GM12878 (cell line): ENCODE measurements around the gene GRIN2D. TPM values are rescaled to one million over a fixed set of nuclear protein-coding genes. Genes with fewer than 3 reads are reported as not detected.

Experiments
- ATAC-seq: fragments of 200-7000 bp; cut with Tn5 transposase; 3 replicates; pipeline ENCODE4 v1.9.1; 2020; ENCODE audit warnings: mild to moderate bottlenecking, moderate library complexity
- BruUV-seq: library from RNA; stranded (reverse); fragments of 400-500 nt; replicated peaks from 2 replicates; lab custom pipeline; 2021; lab: Mats Ljungman, UMichigan
- CTCF ChIA-PET: fragments of 300-600 bp; sonication (Branson Sonifier 250); formaldehyde crosslinking; extraction: SDS; loops from one replicate; lab custom pipeline; 2021; ENCODE audit warnings: inconsistent platforms; lab: Yijun Ruan, JAX
- POLR2A ChIA-PET: fragments of 350-600 bp; formaldehyde crosslinking; extraction: SDS; loops from one replicate; lab custom pipeline; 2021; ENCODE audit warnings: inconsistent platforms; lab: Charles Lee
- RAD21 ChIA-PET: fragments of 300-600 bp; sonication (Branson Sonifier 250); formaldehyde crosslinking; loops from one replicate; lab custom pipeline; 2023; ENCODE audit warnings: antibody characterized with exemption; ENCODE audit not compliant: unreplicated experiment; lab: Charles Lee
- SMC1A ChIA-PET: fragments of 300-600 bp; sonication (Branson Sonifier 250); formaldehyde crosslinking; loops from one replicate; lab custom pipeline; 2023; ENCODE audit not compliant: unreplicated experiment, uncharacterized antibody; lab: Charles Lee
- DNase-seq: peaks from one replicate; pipeline ENCODE4 v3.0.0-alpha.2; 2011; ENCODE audit warnings: low read depth, low spot score
- FAIRE-seq: peaks from 3 replicates; lab custom pipeline; 2011; peaks lifted over from hg19 to GRCh38; lab: Jason Lieb, UNC
- H2AFZ ChIP-seq: 2 replicates; pipeline ENCODE4 v1.6.0; 2011; ENCODE audit warnings: low read depth, low read length, control low read depth; ENCODE audit not compliant: control insufficient read depth
- H3K27ac ChIP-seq: 2 replicates; pipeline ENCODE4 v1.5.1; 2011; ENCODE audit warnings: control low read depth; ENCODE audit not compliant: control insufficient read depth, insufficient read depth
- H3K27me3 ChIP-seq, 2 experiments: replicated peaks in 1 of 2; 2 replicates each; pipeline versions ENCODE4 v1.6.0 to v1.6.1; 2011; ENCODE audit warnings: low read length in 1 of 2; ENCODE audit not compliant: control insufficient read depth in 2 of 2, insufficient read depth in 2 of 2
- H3K36me3 ChIP-seq, 2 experiments: 2 replicates each; pipeline ENCODE4 v1.5.1; 2011; ENCODE audit warnings: low read length in 1 of 2; ENCODE audit not compliant: control insufficient read depth in 2 of 2, insufficient read depth in 2 of 2
- H3K4me1 ChIP-seq: 2 replicates; pipeline ENCODE4 v1.6.1; 2011; ENCODE audit warnings: mild to moderate bottlenecking, low read length, moderate library complexity, mixed read lengths; ENCODE audit not compliant: control insufficient read depth, insufficient read depth
- H3K4me2 ChIP-seq: 2 replicates; pipeline ENCODE4 v1.6.0; 2011; ENCODE audit warnings: control low read depth; ENCODE audit not compliant: control insufficient read depth, insufficient read depth
- H3K4me3 ChIP-seq: fragments of 200-600 bp; sonication (generic); 2 replicates; pipeline ENCODE4 v1.5.1; 2016
- H3K79me2 ChIP-seq: 2 replicates; pipeline ENCODE4 v1.6.0; 2011; ENCODE audit warnings: low read length; ENCODE audit not compliant: control insufficient read depth, insufficient read depth
- H3K9ac ChIP-seq: 2 replicates; pipeline ENCODE4 v1.8.0; 2011; ENCODE audit warnings: low read length, control low read depth, mixed read lengths; ENCODE audit not compliant: control insufficient read depth, insufficient read depth
- H3K9me3 ChIP-seq: replicated peaks from 3 replicates; pipeline ENCODE4 v1.5.1; 2011; ENCODE audit warnings: mild to moderate bottlenecking, low read length; ENCODE audit not compliant: control insufficient read depth, insufficient read depth
- H4K20me1 ChIP-seq: 2 replicates; pipeline ENCODE4 v1.6.0; 2011; ENCODE audit not compliant: control insufficient read depth, insufficient read depth
- BRCA1 ChIP-seq: IDR thresholded peaks from 2 replicates; pipeline ENCODE4 v1.6.1; 2011; ENCODE audit warnings: low read depth, low read length, improper control_type of control experiment
- CTCF ChIP-seq, 3 experiments: IDR thresholded peaks in 2 of 3; conservative IDR thresholded peaks in 1 of 3; 2 replicates each; pipeline ENCODE4 v1.5.1; 2011; ENCODE audit warnings: low read depth in 3 of 3, low read length in 3 of 3, mild to moderate bottlenecking in 3 of 3, control low read depth in 2 of 3, moderate library complexity in 2 of 3, inconsistent platforms in 1 of 3, mixed read lengths in 1 of 3; ENCODE audit not compliant: control insufficient read depth in 2 of 3, insufficient read depth in 1 of 3; ENCODE audit errors: extremely low read depth in 1 of 3
- IKZF2 ChIP-seq, 2 experiments: fragments of 450-650 bp; IDR thresholded peaks; 2 replicates each; pipeline ENCODE4 v1.6.1; 2017; ENCODE audit warnings: mild to moderate bottlenecking in 2 of 2, moderate library complexity in 2 of 2
- MEF2B ChIP-seq: fragments of 450-650 bp; IDR thresholded peaks from 2 replicates; pipeline ENCODE4 v1.6.1; 2018; ENCODE audit warnings: mild to moderate bottlenecking, moderate library complexity; ENCODE audit not compliant: partially characterized antibody, poor library complexity, severe bottlenecking
- PAX5 ChIP-seq: IDR thresholded peaks from 2 replicates; pipeline ENCODE4 v1.6.1; 2011; ENCODE audit warnings: low read depth, low read length, borderline replicate concordance
- PBX3 ChIP-seq: IDR thresholded peaks from 2 replicates; pipeline ENCODE4 v1.6.1; 2011; ENCODE audit warnings: mild to moderate bottlenecking, low read depth, low read length, moderate library complexity; ENCODE audit not compliant: insufficient replicate concordance
- RUNX3 ChIP-seq: IDR thresholded peaks from 2 replicates; pipeline ENCODE4 v1.6.1; 2012; ENCODE audit warnings: low read length, inconsistent platforms
- SREBF1 ChIP-seq: IDR thresholded peaks from 2 replicates; pipeline ENCODE4 v1.6.1; 2012; ENCODE audit warnings: mild to moderate bottlenecking, low read length
- USF2 ChIP-seq: IDR thresholded peaks from 2 replicates; pipeline ENCODE4 v1.6.1; 2011; ENCODE audit warnings: low read depth, low read length, improper control_type of control experiment, borderline replicate concordance
- ZSCAN29 ChIP-seq: fragments of 450-650 bp; IDR thresholded peaks from 2 replicates; pipeline ENCODE4 v1.6.1; 2017; ENCODE audit warnings: mild to moderate bottlenecking, moderate library complexity
- WGBS: methylation state at CpG from one replicate; pipeline ENCODE4 v1.1.6; 2016; ENCODE audit warnings: low lambda C conversion rate; ENCODE audit not compliant: insufficient replicate concordance, insufficient coverage; ENCODE audit errors: missing lambda C conversion rate; 5-methylcytosine and 5-hydroxymethylcytosine counted together
- in situ Hi-C: fragments of 300-500 bp; cut with MboI; formaldehyde crosslinking; loops from 9 replicates; pipeline ENCODE4 v1.14.3; 2018; ENCODE audit warnings: mixed read lengths
- intact Hi-C: fragments of 100-400 bp; cut with micrococcal nuclease; formaldehyde crosslinking; loops from one replicate; pipeline ENCODE4 v1.14.2; 2022; ENCODE audit not compliant: unreplicated experiment
- polyA plus RNA-seq, 11 experiments: library from polyadenylated mRNA; depleted of rRNA in 4 of 11; unstranded in 6 of 11; stranded (reverse) in 5 of 11; fragments of >200 nt; fragmentation: Nextera tagmentation in 4 of 11; fragmentation: Illumina TruSeq in 1 of 11; extraction: Ambion mirVana in 4 of 11; extraction: Trizol in 1 of 11; gene quantifications; 1 replicate in 1 of 11; 2 replicates in 10 of 11; pipeline versions ENCODE4 v1.2.1 to v1.2.3, GENCODE V29; 2011 to 2016; ENCODE audit warnings: inconsistent platforms in 2 of 11, missing spikeins in 2 of 11, low read depth in 1 of 11
- total RNA-seq, 4 experiments: library from RNA; depleted of rRNA in 3 of 4; stranded (reverse); fragments of >200 nt in 3 of 4; fragmentation: Illumina TruSeq in 1 of 4; extraction: Trizol in 1 of 4; gene quantifications; 2 replicates each; pipeline versions ENCODE4 v1.2.1 to v1.2.3, GENCODE V29; 2013 to 2021
- TF ChIP-seq, protein P1 (sequence below): fragments of 450-650 bp; IDR thresholded peaks from 2 replicates; pipeline ENCODE4 v1.6.1; 2016; ENCODE audit warnings: mild to moderate bottlenecking
- TF ChIP-seq, protein P2 (sequence below): fragments of 450-650 bp; IDR thresholded peaks from 2 replicates; pipeline ENCODE4 v1.6.1; 2017; ENCODE audit warnings: mild to moderate bottlenecking
- TF ChIP-seq, protein P3 (sequence below): fragments of 150-350 bp; IDR thresholded peaks from 2 replicates; pipeline ENCODE4 v1.6.1; 2014; ENCODE audit warnings: mild to moderate bottlenecking, low read depth, low read length

The GRIN2D gene
- total and polyA plus RNA-seq, 10 of the 15 experiments (the other 5 are each of a cell fraction or from before 2014, with no cell fraction given) = 0.03 to 0.38 (median 0.04) TPM; not detected in 3

DNA sequence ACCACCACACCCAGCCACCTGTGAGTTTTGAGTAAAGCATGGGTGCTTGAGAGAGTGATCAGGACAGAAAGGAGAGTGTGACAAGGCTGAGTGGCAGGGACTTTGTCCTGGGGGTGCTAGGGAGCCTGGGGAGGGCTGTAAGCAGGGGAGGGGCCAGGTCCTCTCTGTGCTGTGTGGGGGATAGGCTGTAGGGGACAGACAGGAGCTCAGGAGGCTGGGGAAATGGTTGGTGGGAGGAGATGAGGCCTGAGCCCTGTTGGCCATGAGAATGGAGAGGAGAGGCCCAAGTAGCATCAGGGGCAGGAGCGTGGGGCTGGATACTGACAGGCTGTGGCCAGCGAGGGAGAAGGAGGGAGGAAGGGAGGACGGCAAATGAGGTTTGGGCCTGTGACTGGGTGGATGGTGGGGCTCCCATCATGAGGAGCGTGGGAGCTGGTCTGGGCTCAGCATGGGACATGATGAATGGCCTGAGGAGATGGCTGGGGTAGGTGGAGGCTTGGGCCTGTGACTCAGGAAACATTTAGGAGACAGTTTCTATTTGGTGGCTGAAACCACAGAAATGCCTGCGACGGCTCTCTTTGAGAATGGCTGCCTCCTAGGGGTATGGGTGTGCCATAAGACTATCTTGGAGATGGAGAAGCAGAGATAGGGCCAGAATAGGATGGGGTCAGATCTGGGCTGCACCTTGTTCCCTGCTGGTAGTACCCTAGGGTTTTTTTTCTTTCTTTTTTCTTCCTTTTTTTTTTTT lies 25.0 kb downstream of the GRIN2D start:
- Histone ChIP-seq H2AFZ (peak overlapping the region; percentile 88), H3K9ac (0 out of 2 replicates have a peak overlapping the region, but pooled peaks have one; percentile 1), H3K27ac (no peak overlapping the region), H3K9me3 (no peaks in the 10 kb centered on the region), H4K20me1 (no peaks in the 10 kb centered on the region), H3K4me2 (peak overlapping the region; percentile 39), H3K79me2 (no peaks in the 10 kb centered on the region), H3K4me1 (peaks cover 8% of the 10 kb centered on the region), H3K36me3 (no peaks in the 10 kb centered on the region), H3K4me3 (no peak overlapping the region), H3K27me3 (no peaks in the 10 kb centered on the region; a peak in 1 of 4 replicates)
- WGBS = 57% methylated on average over 6 of the region's 6 CpGs
- DNase-seq = no peak
- ChIA-PET CTCF (interaction anchor here (0.6 to 1.1 kb wide), 3 partner anchors 10 to 71 kb away, joined by 3 to 4 read pairs (median 3); partner anchors contain the start of gene KDELR1), RAD21 (interaction anchor here (1.0 kb wide), 1 partner anchor 27 kb away, joined by 3 read pairs; no protein-coding TSS in a partner anchor), POLR2A (interaction anchor here (0.8 to 1.8 kb wide), 4 partner anchors 14 to 28 kb away, joined by 3 to 11 read pairs (median 3); partner anchors contain the start of gene GRWD1), SMC1A (interaction anchor here (1.7 kb wide), 1 partner anchor 27 kb away, joined by 5 read pairs; the partner anchor contains the start of gene KDELR1)
- no peak for FAIRE-seq
- BruUV-seq = no TSS peak
- peak; percentile 42 for ATAC-seq
- in situ Hi-C loops = no loop called here
- intact Hi-C loops = no loop called here
- no peak for TF ChIP-seq USF2
- TF ChIP-seq, protein P1, sequence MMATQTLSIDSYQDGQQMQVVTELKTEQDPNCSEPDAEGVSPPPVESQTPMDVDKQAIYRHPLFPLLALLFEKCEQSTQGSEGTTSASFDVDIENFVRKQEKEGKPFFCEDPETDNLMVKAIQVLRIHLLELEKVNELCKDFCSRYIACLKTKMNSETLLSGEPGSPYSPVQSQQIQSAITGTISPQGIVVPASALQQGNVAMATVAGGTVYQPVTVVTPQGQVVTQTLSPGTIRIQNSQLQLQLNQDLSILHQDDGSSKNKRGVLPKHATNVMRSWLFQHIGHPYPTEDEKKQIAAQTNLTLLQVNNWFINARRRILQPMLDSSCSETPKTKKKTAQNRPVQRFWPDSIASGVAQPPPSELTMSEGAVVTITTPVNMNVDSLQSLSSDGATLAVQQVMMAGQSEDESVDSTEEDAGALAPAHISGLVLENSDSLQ = peak; percentile 28; the same call in 1 of the 2 replicates
- TF ChIP-seq ZSCAN29 = no peak
- no peak for TF ChIP-seq SREBF1
- peak; percentile 14 for TF ChIP-seq PBX3
- no peak; a peak in 1 of 4 replicates for TF ChIP-seq IKZF2 (IDR thresholded peaks at IDR 0.05)
- TF ChIP-seq, protein P2, sequence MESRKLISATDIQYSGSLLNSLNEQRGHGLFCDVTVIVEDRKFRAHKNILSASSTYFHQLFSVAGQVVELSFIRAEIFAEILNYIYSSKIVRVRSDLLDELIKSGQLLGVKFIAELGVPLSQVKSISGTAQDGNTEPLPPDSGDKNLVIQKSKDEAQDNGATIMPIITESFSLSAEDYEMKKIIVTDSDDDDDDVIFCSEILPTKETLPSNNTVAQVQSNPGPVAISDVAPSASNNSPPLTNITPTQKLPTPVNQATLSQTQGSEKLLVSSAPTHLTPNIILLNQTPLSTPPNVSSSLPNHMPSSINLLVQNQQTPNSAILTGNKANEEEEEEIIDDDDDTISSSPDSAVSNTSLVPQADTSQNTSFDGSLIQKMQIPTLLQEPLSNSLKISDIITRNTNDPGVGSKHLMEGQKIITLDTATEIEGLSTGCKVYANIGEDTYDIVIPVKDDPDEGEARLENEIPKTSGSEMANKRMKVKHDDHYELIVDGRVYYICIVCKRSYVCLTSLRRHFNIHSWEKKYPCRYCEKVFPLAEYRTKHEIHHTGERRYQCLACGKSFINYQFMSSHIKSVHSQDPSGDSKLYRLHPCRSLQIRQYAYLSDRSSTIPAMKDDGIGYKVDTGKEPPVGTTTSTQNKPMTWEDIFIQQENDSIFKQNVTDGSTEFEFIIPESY = no peak
- TF ChIP-seq PAX5 = no peak
- TF ChIP-seq, protein P3, sequence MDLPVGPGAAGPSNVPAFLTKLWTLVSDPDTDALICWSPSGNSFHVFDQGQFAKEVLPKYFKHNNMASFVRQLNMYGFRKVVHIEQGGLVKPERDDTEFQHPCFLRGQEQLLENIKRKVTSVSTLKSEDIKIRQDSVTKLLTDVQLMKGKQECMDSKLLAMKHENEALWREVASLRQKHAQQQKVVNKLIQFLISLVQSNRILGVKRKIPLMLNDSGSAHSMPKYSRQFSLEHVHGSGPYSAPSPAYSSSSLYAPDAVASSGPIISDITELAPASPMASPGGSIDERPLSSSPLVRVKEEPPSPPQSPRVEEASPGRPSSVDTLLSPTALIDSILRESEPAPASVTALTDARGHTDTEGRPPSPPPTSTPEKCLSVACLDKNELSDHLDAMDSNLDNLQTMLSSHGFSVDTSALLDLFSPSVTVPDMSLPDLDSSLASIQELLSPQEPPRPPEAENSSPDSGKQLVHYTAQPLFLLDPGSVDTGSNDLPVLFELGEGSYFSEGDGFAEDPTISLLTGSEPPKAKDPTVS = no peak
- TF ChIP-seq BRCA1 = no peak
- peak; percentile 42; the same call in 1 of the 2 replicates for TF ChIP-seq RUNX3
- TF ChIP-seq MEF2B = no peak
- peak; percentile 5 to 17 (median 16); a peak in 2 of 6 replicates for TF ChIP-seq CTCF (IDR thresholded peaks at IDR 0.05 in 2 of 3, conservative IDR thresholded peaks at IDR 0.05 in 1 of 3; ENCODE audit: control insufficient read depth in 2 of 3, extremely low read depth in 1 of 3, insufficient read depth in 1 of 3, low read depth in 3 of 3, low read length in 3 of 3)
